Measurements from ENCODE around the gene PROSER3.

DNA sequence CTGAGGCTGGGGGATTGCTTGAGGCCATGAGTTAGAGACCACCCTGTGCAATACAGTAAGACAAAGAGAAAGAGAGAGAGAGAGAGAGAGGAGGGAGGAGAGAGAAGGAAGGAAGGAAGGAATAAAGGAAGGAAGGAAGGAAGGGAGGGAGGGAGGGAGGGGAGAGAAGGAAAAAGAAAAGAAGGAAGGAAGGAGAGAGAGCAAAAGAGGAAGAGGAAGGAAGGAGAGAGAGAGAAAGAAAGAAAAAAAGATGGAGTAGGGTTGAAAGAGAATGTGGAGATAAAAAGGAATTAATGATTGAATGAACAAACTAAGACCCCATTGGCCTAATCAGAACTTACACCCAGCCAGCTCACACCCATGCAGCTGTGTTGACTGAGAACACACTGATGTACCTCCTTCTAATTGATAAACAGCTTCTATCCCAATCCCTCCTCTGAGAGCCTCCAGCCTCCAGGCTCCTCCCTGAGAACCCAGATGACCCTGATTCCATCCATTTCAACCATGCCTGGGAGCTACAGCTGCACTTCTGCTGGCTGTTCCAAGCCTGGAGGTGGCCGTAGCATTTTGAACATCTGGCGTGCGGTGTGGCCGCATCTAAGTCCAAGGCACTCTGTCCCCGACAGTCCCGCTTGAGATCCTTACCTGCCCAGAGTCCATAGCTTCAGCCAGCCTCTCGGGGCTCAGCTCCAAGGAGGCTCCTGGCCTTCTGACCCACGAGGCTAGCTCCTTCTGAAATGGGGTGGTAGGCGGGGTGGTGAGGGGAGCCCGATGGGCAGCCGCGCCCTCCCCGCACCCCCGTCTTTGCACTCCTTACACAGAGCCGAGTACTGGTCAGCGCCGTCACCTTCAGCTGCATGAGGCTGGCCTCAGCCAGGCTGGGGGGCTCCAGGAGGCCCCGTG is 53.6 kb downstream of the PROSER3 start:
- TF ChIP-seq POLR2A (IDR thresholded peaks at IDR 0.05), result no peak
- no peak for TF ChIP-seq POLR2AphosphoS5 (IDR thresholded peaks at IDR 0.05; ENCODE audit: insufficient read depth in 1 of 2, low read depth in 1 of 2)
